GM21526 (cell line): ENCODE measurements around the gene MGMT.

ENCODE experiments used
- ATAC-seq: cut with Tn5 transposase; IDR thresholded peaks from one replicate; pipeline ENCODE4 v1.9.1; 2021; ENCODE audit warnings: moderate library complexity; ENCODE audit not compliant: unreplicated experiment, low FRiP score

Gene MGMT

GRCh38 chr10:129643266-129643665 lies 176.2 kb downstream of the MGMT start:
- ATAC-seq = no peak

DNA sequence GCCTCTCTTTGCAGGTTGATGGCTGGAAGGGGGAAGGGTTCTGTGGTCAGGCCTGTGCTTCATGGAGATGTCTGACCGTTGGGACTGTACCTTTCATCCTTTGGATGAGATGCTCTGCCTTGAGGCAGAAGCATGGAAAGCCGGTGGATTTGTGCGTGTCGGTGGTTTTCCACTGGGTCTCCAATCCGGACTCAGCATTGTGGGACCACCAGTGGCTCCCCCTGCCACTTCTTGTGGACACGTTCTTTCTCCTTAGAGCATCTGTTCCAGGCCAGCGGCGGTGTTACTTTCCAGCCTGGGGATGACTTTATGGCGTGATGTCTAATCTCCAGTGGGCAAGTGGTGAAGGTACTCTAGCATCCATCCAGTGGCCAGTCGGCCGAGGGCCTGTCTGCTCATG lies 178.4 kb downstream of the MGMT start:
- ATAC-seq = no peak

GRCh38 chr10:129646973-129647372 lies 179.9 kb downstream of the MGMT start:
- no peak for ATAC-seq

DNA sequence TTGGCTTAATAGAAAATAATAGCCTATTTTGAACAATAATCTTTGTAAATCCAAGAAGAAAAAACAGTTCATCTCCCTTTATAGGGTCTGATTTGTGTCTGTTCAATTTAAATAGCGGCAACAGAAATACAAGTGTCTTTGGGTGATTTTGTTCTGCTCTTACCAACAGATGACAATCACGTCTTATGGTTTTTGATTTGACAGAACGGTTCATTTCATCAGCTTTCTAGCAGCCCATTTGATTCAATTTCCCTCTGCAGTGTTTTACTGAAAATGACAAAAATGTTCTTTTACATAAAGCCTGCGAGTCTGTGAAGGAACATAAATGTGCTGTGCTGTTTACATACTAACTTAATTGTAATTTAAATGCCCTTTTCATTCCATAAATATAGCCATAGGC lies 180.5 kb downstream of the MGMT start:
- no peak for ATAC-seq

DNA sequence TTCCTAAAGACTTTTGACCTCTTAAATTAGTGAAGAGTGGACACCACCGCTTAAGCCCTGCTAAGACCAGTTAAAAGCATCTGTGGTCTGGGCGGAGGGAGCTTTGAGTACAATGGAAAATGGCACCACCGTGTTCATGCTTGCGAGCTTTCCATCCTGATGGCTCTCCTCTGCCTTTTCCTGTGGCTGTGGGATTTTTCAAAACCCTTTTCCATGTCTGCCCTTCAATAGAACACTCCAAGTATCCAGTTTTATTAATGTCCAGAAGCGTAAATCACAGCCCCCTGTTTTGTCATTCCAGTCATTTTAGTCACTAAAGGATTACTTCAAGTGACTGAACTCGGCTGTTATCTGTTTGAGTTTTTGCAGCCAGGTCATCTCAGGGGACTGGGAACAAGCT lies 181.8 kb downstream of the MGMT start:
- no peak for ATAC-seq

GRCh38 chr10:129652021-129652420 lies 185.0 kb downstream of the MGMT start:
- no peak for ATAC-seq

DNA sequence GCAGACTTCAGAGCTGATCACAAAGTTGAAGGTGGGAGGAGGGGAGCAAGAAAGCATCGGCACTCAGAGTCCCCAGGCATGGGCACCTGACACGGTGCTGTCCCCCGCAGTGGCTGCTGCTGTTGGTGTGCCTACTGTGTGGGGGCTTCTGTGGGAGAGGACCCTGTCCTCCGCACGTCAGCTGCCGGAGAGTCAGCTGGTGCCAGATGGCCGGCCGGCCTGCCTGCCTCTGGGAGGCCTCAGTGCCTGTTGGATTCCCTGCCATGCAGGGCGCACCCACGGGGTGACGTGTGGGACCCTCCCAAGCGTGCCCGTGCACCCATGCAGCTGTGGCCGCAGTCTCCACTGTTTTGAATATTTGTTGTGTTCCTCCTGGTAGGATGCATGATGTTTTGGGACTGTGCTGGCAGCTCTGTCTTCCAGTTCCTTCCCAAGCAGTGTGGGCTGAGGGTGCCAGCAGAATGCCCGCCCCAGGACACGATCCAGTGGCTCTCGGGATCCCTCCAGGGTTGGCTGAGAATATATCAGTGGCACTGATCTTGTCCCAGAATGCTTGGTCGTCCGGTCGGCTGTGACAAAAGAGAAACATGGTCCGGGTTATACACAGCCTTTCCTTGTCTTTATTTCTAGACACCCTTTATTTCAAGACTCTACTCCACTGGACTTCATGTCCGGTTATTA lies 185.6 kb downstream of the MGMT start:
- ATAC-seq = no peak

GRCh38 chr10:129653428-129653827 lies 186.4 kb downstream of the MGMT start:
- ATAC-seq = no peak

- ATAC-seq = no peak
Observed at GRCh38 chr10:129653861-129654260, 186.8 kb downstream of the MGMT start.

DNA sequence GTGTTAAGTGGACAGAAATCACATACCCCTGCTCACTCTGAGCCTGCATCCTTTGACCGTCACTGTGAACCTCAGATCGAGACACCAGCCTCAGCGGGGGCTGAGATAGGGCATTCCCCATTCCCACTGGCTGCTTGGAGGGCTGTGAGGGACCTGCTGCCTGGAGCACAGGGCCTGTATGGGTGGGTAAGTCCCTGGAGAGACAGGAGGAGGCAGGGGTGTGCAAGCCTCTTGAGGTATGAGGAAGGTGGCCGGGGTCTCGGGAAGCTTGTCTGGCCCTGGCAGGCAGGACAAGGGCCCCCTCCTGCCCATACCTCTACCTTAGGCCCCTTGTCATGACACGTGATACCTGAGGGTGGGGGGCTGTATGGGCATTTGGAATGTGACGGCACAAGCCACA lies 187.4 kb downstream of the MGMT start:
- ATAC-seq = no peak

DNA sequence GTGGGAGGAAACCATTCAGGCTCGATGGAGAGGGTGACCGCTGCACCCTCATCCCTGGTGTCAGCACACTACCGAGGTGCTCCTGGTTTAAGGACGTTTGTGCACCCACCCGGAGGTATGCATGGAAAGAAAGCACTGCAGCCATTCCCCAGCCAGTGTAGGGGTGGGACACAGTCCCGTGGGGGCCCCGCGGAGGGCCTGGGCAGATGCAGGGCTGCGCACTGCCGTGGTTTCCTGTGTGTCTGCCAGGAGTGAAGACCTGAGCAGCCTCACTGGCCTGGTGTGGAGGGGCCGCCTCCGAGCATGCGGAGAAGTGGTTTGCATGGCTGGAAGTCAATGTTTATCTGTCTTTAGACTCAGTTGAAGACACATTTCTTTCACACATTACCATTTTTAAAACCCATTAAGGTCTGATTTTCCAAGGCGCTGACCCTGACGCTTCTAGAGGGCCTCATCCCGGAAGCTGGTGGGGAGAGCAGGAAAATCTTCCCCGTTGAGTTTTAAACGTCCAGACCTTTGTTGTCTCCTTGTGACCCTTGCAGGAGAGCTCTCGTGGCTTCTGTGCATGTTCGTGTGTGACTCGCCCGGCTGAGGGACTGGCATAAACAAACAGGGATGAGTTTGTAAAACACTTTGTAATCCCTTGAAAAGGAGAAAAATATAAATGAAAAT lies 188.1 kb downstream of the MGMT start:
- ATAC-seq = no peak

GRCh38 chr10:129655679-129656031 lies 188.6 kb downstream of the MGMT start:
- ATAC-seq = no peak

- no peak for ATAC-seq
Observed at GRCh38 chr10:129656642-129657041, 189.6 kb downstream of the MGMT start.

GRCh38 chr10:129657297-129658017 lies 190.4 kb downstream of the MGMT start:
- ATAC-seq = no peak

DNA sequence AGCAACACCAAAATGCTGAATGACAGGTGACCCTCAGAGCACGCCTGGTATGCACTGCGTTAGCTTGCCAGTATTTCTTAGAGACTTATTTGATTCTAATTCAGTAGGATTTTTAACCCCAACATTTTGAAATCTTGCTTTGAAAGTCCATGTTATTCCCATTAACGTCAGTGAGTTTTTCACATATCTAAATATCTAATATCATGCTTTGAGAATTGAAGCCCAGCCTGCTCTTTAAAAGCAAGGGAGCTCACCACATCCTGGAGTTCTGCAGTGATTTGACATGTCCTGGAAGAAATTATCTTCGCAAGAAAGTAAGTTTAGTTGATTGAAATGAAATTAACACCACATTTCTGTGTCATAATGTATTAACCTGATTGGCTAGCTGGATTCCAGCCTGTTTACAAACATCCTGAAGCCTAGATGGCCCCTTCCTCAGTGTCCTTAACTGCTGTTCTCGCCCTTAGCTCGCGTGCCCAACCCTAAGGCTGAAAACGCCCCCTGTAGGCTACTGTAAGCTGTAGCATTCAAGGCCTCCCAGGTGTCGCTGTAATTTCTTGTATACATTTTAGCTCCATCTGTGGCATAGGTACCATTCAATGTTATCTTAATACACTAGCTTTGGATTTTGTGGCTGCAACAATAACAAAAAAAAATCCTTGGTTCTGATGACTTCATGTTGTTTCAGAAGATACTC lies 191.5 kb downstream of the MGMT start:
- ATAC-seq = no peak

GRCh38 chr10:129659508-129660268 lies 192.6 kb downstream of the MGMT start:
- no peak for ATAC-seq

DNA sequence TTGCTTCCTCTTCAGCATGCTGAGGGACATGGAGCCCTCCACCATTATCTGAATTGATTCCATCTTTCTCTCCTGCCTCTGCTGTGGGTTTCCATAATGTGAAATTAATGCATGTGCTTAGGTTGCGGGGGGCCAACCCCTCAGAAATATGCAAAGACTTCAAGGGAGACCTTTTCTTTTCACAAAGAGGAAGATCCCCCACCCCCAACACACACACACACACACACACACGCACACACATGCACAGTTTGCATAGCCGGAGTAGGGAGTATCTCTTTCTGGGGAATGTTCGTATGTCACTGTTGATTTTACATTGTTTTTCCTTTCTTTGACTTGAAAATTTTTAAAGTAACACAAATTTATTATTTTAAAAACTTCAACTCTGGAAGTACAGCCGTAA lies 193.5 kb downstream of the MGMT start:
- no peak for ATAC-seq

- no peak for ATAC-seq
Observed at GRCh38 chr10:129662426-129662825, 195.4 kb downstream of the MGMT start.

GRCh38 chr10:129670124-129670523 lies 203.1 kb downstream of the MGMT start:
- ATAC-seq = no peak

GRCh38 chr10:129673292-129673691 lies 206.3 kb downstream of the MGMT start:
- no peak for ATAC-seq
